K562 (cell line): ENCODE results near the gene JDP2. TPM values are rescaled to one million over a fixed set of nuclear protein-coding genes. Genes with fewer than 3 reads are reported as not detected.

Experiments used
- BCOR ChIP-seq: fragments of 450-650 bp; IDR thresholded peaks from 2 replicates; pipeline ENCODE4 v1.6.1; 2016
- BDP1 ChIP-seq: IDR thresholded peaks from 3 replicates; pipeline ENCODE4 v1.6.1; 2011; ENCODE audit not compliant: insufficient read length, insufficient read depth
- BHLHE40 ChIP-seq: IDR thresholded peaks from 2 replicates; pipeline ENCODE4 v1.6.1; 2011; ENCODE audit warnings: low read length, improper control_type of control experiment
- CBFA2T3 ChIP-seq: fragments of 450-650 bp; IDR thresholded peaks from 2 replicates; pipeline ENCODE4 v1.6.1; 2017
- CHD4 ChIP-seq: fragments of 200-600 bp; sonication (generic); IDR thresholded peaks from 3 replicates; pipeline ENCODE4 v1.6.1; 2012; ENCODE audit warnings: low read depth, mild to moderate bottlenecking, mixed read lengths, low read length, inconsistent platforms; ENCODE audit not compliant: insufficient read depth, insufficient replicate concordance, poor library complexity, severe bottlenecking
- DPF2 ChIP-seq: fragments of 450-650 bp; IDR thresholded peaks from 2 replicates; pipeline ENCODE4 v1.6.1; 2016
- EP300 ChIP-seq: IDR thresholded peaks from 2 replicates; pipeline ENCODE4 v1.6.1; 2012; ENCODE audit warnings: low read length, improper control_type of control experiment
- EZH2 ChIP-seq: IDR thresholded peaks from 2 replicates; pipeline ENCODE4 v1.6.1; 2012; ENCODE audit warnings: low read depth, mild to moderate bottlenecking, inconsistent platforms, low read length, borderline replicate concordance
- GATAD2B ChIP-seq: fragments of 450-650 bp; IDR thresholded peaks from 2 replicates; pipeline ENCODE4 v1.6.1; 2017; ENCODE audit warnings: mild to moderate bottlenecking, borderline replicate concordance
- HDAC2 ChIP-seq: fragments of 450-650 bp; IDR thresholded peaks from 2 replicates; pipeline ENCODE4 v1.6.1; 2016; ENCODE audit warnings: mild to moderate bottlenecking
- HLTF ChIP-seq: fragments of 450-650 bp; IDR thresholded peaks from 2 replicates; pipeline ENCODE4 v1.6.1; 2016
- JUND ChIP-seq, 2 experiments: IDR thresholded peaks; 2 replicates in 1 of 2; 3 replicates in 1 of 2; pipeline ENCODE4 v1.6.1; 2011; ENCODE audit warnings: borderline replicate concordance in 2 of 2, low read depth in 2 of 2, low read length in 2 of 2, improper control_type of control experiment in 1 of 2, missing biosample characterization in 1 of 2, missing genetic modification characterization in 1 of 2, missing genetic modification reagents in 1 of 2
- NFRKB ChIP-seq: fragments of 450-650 bp; IDR thresholded peaks from 2 replicates; pipeline ENCODE4 v1.6.1; 2016; ENCODE audit warnings: low read depth
- SMARCA4 ChIP-seq: fragments of 450-650 bp; IDR thresholded peaks from 2 replicates; pipeline ENCODE4 v1.6.1; 2016
- SNIP1 ChIP-seq: fragments of 450-650 bp; IDR thresholded peaks from 2 replicates; pipeline ENCODE4 v1.7.1; 2017; ENCODE audit warnings: low read depth, mild to moderate bottlenecking
- SOX6 ChIP-seq: fragments of 450-650 bp; IDR thresholded peaks from 2 replicates; pipeline ENCODE4 v1.6.1; 2014; ENCODE audit warnings: mild to moderate bottlenecking
- TCF3 ChIP-seq: sonication (generic); formaldehyde crosslinking; IDR thresholded peaks from 2 replicates; pipeline ENCODE4 v1.4.0; 2020; ENCODE audit warnings: mild to moderate bottlenecking, missing genetic modification reagents
- THRAP3 ChIP-seq: fragments of 450-650 bp; IDR thresholded peaks from 2 replicates; pipeline ENCODE4 v1.6.1; 2016; ENCODE audit warnings: mild to moderate bottlenecking, inconsistent platforms, borderline replicate concordance
- ZBTB26 ChIP-seq: fragments of 450-650 bp; formaldehyde crosslinking; IDR thresholded peaks from 2 replicates; pipeline ENCODE4 v1.4.0; 2022; ENCODE audit warnings: missing genetic modification characterization
- ZNF212 ChIP-seq: fragments of 450-650 bp; formaldehyde crosslinking; IDR thresholded peaks from 2 replicates; pipeline ENCODE4 v1.4.0; 2020; ENCODE audit warnings: mild to moderate bottlenecking
- ZNF511 ChIP-seq: sonication (generic); formaldehyde crosslinking; IDR thresholded peaks from 2 replicates; pipeline ENCODE4 v1.8.0; 2022; ENCODE audit warnings: mild to moderate bottlenecking, missing genetic modification reagents
- ZNF512 ChIP-seq: IDR thresholded peaks from 2 replicates; pipeline ENCODE4 v1.6.1; 2016; ENCODE audit warnings: missing genetic modification characterization, missing compliant biosample characterization
- ZNF77 ChIP-seq: fragments of 250-450 bp; sonication (Bioruptor Pico); IDR thresholded peaks from 2 replicates; pipeline ENCODE4 v1.5.0; 2020
- polyA plus RNA-seq, 8 experiments: library from polyadenylated mRNA; depleted of rRNA in 4 of 8; stranded (reverse) in 5 of 8; unstranded in 3 of 8; fragments of >200 nt; fragmentation: Nextera tagmentation in 2 of 8; fragmentation: Illumina TruSeq in 1 of 8; extraction: Ambion mirVana in 2 of 8; extraction: Trizol in 1 of 8; gene quantifications; 2 replicates each; pipeline versions ENCODE4 v1.2.1 to v1.2.3, GENCODE V29; 2011 to 2014; ENCODE audit warnings: inconsistent platforms in 1 of 8, missing spikeins in 1 of 8
- total RNA-seq, 7 experiments: library from RNA; depleted of rRNA in 6 of 7; stranded (reverse); fragments of >200 nt in 6 of 7; fragmentation: Illumina TruSeq in 2 of 7; extraction: Trizol in 2 of 7; gene quantifications; 2 replicates each; pipeline versions ENCODE4 v1.2.1 to v1.2.3, GENCODE V29; 2011 to 2021; ENCODE audit warnings: low replicate concordance in 1 of 7

JDP2 gene
- total and polyA plus RNA-seq, 9 of the 15 experiments (the other 6 are each of a cell fraction or from before 2014, with no cell fraction given): 0.27 to 13.8 (median 3.1) TPM

DNA sequence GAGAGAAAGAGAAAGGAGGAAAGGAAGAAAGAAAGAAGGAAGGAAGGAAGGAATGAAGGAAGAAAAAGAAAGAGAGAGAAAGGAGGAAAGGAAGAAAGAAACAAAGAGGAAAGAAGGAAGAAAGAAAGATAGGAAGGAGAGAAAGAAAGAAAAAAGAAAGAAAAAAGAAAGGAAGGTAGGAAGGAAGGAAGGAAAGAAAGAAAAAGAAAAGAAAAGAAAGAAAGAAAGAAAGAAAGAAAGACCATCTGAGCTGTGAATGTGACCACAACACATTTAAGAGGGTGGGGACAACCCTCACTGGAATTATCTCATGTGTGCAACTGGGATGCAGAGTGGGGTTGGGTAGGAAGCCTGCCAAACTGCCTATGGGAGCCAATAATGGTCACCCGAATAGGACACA, 58.5 kb downstream of the JDP2 start (continued):
- TF ChIP-seq BDP1: no peak
- TF ChIP-seq ZNF212 (CRISPR knock-in tag): no peak
- TF ChIP-seq THRAP3: peak; percentile 90; the same call in 1 of the 2 replicates
- TF ChIP-seq ZNF511: no peak
- no peak for TF ChIP-seq ZNF77 (CRISPR knock-in tag)
- TF ChIP-seq ZNF512 (tag): peak; percentile 99
- peak; percentile 86 for TF ChIP-seq TCF3 (CRISPR knock-in tag)
- TF ChIP-seq SOX6: peak; percentile 40; the same call in 1 of the 2 replicates
- TF ChIP-seq SMARCA4: peak; percentile 79
- no peak for TF ChIP-seq BCOR
- peak; percentile 86 for TF ChIP-seq DPF2
- peak; percentile 76 for TF ChIP-seq CBFA2T3
- no peak for TF ChIP-seq EZH2
- TF ChIP-seq EP300: peak; percentile 40; the same call in 1 of the 2 replicates
- TF ChIP-seq SNIP1: 0 out of 2 replicates have a peak, but pooled peaks have one; percentile 13
- peak; percentile 59; the same call in 1 of the 2 replicates for TF ChIP-seq HDAC2
- peak; percentile 84 for TF ChIP-seq HLTF
- TF ChIP-seq CHD4: no peak
- TF ChIP-seq BHLHE40: no peak
- TF ChIP-seq NFRKB: no peak
- no peak for TF ChIP-seq JUND (IDR thresholded peaks at IDR 0.05; ENCODE audit: borderline replicate concordance, low read depth, low read length)
- no peak for TF ChIP-seq JUND (tag; IDR thresholded peaks at IDR 0.05; ENCODE audit: borderline replicate concordance, low read depth, low read length)
- 0 out of 2 replicates have a peak, but pooled peaks have one; percentile 38 for TF ChIP-seq ZBTB26
- 0 out of 2 replicates have a peak, but pooled peaks have one; percentile 25 for TF ChIP-seq GATAD2B
